Neural crest cell (in vitro differentiated cells): ENCODE results near the gene AUTS2. TPM values are rescaled to one million over a fixed set of nuclear protein-coding genes. Genes with fewer than 3 reads are reported as not detected.

Experiments used
- DNase-seq: peaks from one replicate; pipeline ENCODE4 v3.0.0; 2021; ENCODE audit warnings: low read depth, mixed read lengths, low spot score
- H3K27ac Mint-ChIP-seq: one replicate; pipeline ENCODE4 v1.8.0; 2021; ENCODE audit warnings: mild to moderate bottlenecking, mixed read lengths; ENCODE audit not compliant: unreplicated experiment
- H3K27me3 Mint-ChIP-seq: 2 replicates; pipeline ENCODE4 v1.8.0; 2021; ENCODE audit warnings: low read depth, mild to moderate bottlenecking, mixed read lengths
- H3K36me3 Mint-ChIP-seq: 2 replicates; pipeline ENCODE4 v1.8.0; 2021; ENCODE audit warnings: low read depth, mild to moderate bottlenecking, mixed read lengths
- H3K4me1 Mint-ChIP-seq: 2 replicates; pipeline ENCODE4 v1.8.0; 2021; ENCODE audit warnings: mixed read lengths
- H3K4me3 Mint-ChIP-seq: one replicate; pipeline ENCODE4 v1.8.0; 2021; ENCODE audit warnings: mild to moderate bottlenecking, mixed read lengths
- H3K9me3 Mint-ChIP-seq: 2 replicates; pipeline ENCODE4 v1.8.0; 2021; ENCODE audit warnings: mixed read lengths
- CTCF ChIP-seq: fragments of 200-600 bp; sonication (generic); conservative IDR thresholded peaks from 2 replicates; pipeline ENCODE4 v1.5.0; 2021; ENCODE audit warnings: antibody characterized with exemption, mild to moderate bottlenecking
- total RNA-seq: library from RNA; stranded (reverse); gene quantifications from 2 replicates; pipeline ENCODE4 v1.2.1, GENCODE V29; 2021

The AUTS2 gene
- total RNA-seq, 1 donor from 2014 or later: 152 TPM

- Mint-ChIP-seq H3K4me1 (peaks cover 44% of the 10 kb centered on the region), H3K36me3 (peaks cover 6% of the 10 kb centered on the region), H3K4me3 (no peak overlapping the region), H3K9me3 (peaks cover 3% of the 10 kb centered on the region), H3K27ac (no peak overlapping the region), H3K27me3 (no peaks in the 10 kb centered on the region)
- no peak for TF ChIP-seq CTCF
- DNase-seq: no peak
These were observed 228.0 kb downstream of the AUTS2 start for GRCh38 chr7:69826283-69826682.

DNA sequence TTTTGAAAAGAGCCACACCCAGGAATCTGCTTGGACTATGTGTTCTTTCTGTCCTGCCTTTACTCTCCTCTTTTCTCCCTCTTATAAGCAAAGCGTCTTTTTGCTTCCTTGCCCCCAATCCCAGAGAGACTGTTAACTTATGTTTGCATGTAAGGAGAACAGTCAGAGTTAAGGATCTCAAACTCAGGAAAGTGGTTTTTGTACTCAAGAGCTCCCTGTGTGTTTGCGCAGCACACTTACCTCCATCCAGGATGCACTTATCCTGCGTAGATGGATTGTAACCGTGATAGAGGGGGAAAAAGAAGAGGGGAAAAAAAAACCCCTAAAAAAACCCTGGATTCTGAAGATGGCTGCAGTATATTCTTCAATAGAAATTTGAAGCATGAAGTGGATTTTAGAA lies 228.9 kb downstream of the AUTS2 start:
- peaks cover 6% of the 10 kb centered on the region for H3K36me3 Mint-ChIP-seq
- DNase-seq: no peak
- TF ChIP-seq CTCF: no peak

DNA sequence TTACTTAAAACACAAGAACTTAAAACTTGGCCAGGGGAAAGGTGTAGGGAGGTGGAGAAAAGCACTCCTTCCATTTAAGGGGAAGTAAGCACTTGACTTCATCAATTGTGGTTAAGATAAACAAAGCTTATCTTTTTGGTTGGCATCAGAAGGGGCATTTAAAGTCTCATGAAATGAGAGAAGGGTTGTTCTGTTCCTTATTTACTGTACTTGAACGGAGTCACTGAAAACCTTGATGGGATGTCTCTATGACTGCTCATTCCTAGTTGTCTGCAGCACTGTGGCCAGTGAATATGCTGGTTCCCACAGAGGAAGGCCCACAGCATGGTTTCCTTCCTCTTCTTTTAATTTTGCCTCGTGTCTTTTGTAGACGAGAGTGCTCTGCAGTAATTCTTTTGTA lies 229.3 kb downstream of the AUTS2 start:
- Mint-ChIP-seq H3K9me3 (peaks cover 3% of the 10 kb centered on the region), H3K27ac (no peak overlapping the region), H3K4me1 (peaks cover 38% of the 10 kb centered on the region), H3K36me3 (peaks cover 6% of the 10 kb centered on the region), H3K4me3 (no peak overlapping the region), H3K27me3 (no peaks in the 10 kb centered on the region)
- TF ChIP-seq CTCF: no peak
- DNase-seq: no peak

More for the DNA sequence above, 228.9 kb downstream of the AUTS2 start:
- H3K27me3 Mint-ChIP-seq: no peaks in the 10 kb centered on the region
- H3K27ac Mint-ChIP-seq: no peak overlapping the region
- peaks cover 40% of the 10 kb centered on the region for H3K4me1 Mint-ChIP-seq
- peaks cover 3% of the 10 kb centered on the region for H3K9me3 Mint-ChIP-seq
- no peak overlapping the region for H3K4me3 Mint-ChIP-seq

GRCh38 chr7:69832356-69832755 lies 234.1 kb downstream of the AUTS2 start:
- TF ChIP-seq CTCF: no peak
- H3K27me3 Mint-ChIP-seq: no peaks in the 10 kb centered on the region
- H3K4me1 Mint-ChIP-seq: peaks cover 36% of the 10 kb centered on the region
- peaks cover 6% of the 10 kb centered on the region for H3K36me3 Mint-ChIP-seq
- no peak overlapping the region for H3K4me3 Mint-ChIP-seq
- peaks cover 3% of the 10 kb centered on the region for H3K9me3 Mint-ChIP-seq
- no peak overlapping the region for H3K27ac Mint-ChIP-seq
- DNase-seq: no peak

GRCh38 chr7:69833964-69834363 lies 235.7 kb downstream of the AUTS2 start:
- no peak overlapping the region for H3K4me3 Mint-ChIP-seq
- H3K4me1 Mint-ChIP-seq: peaks cover 38% of the 10 kb centered on the region
- H3K9me3 Mint-ChIP-seq: no peaks in the 10 kb centered on the region
- H3K27ac Mint-ChIP-seq: no peak overlapping the region
- no peak for TF ChIP-seq CTCF
- DNase-seq: no peak
- H3K27me3 Mint-ChIP-seq: no peaks in the 10 kb centered on the region
- no peaks in the 10 kb centered on the region for H3K36me3 Mint-ChIP-seq

GRCh38 chr7:69836702-69837101 lies 238.4 kb downstream of the AUTS2 start:
- TF ChIP-seq CTCF: no peak
- Mint-ChIP-seq H3K27me3 (no peaks in the 10 kb centered on the region), H3K27ac (no peak overlapping the region), H3K4me1 (peaks cover 60% of the 10 kb centered on the region), H3K9me3 (no peaks in the 10 kb centered on the region), H3K36me3 (no peaks in the 10 kb centered on the region), H3K4me3 (no peak overlapping the region)
- DNase-seq: no peak
